ENCODE results near the gene PIH1D1. TPM values are rescaled to one million over a fixed set of nuclear protein-coding genes. Genes with fewer than 3 reads are reported as not detected.
"Not testable (repeated sequence)": the region's sequence is repeated elsewhere in the genome, so short reads cannot be mapped to it uniquely, and the experiment has no call there.

PIH1D1 gene
- total RNA-seq, 4 donors from 2014 or later, result 52.7 to 87.4 (median 75.7) TPM

GRCh38 chr19:49479975-49480628 lies 28.5 kb upstream of the PIH1D1 start:
- no peak for TF ChIP-seq CTCF (IDR thresholded peaks at IDR 0.05)
- ATAC-seq (ENCODE audit: low FRiP score) (no peak), DNase-seq (ENCODE audit: low spot score) (no peak)

DNA sequence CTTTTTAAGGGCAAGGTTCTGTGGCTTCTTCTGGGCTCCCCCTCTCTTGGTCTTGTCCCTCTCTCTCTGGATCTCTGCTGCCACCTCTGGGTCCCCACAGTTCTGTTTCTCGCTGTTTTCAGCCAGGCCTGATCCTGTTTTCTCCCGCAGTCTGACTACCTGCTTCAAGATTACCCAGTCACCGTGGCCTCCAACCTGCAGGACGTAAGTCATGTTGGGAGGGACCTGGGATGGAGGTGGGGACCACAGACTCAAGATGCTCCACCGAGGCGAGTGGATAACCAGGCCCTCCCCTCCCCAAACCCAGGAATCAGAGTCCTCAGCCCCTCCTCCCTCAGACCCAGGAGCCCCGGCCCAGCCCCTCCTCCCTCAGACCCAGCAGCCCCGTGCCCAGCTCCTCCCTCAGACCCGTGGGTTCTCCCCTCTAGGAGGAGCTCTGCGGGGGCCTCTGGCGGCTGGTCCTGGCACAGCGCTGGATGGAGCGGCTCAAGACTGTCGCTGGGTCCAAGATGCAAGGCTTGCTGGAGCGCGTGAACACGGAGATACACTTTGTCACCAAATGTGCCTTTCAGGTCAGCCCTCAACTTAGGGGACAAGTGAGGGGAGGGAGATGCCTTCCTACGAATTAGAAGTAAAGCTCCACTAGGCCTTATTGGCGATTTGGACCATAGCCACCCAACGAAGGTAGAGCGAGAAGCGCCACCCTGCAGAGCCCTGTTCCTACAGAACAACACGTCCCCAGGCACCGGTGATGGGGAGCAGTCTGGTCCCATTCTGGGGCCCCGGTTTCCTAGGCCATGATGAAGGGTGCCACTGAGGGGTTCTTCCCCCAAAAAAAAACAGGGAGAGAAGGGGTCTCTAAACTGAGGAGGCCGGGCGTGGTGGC lies 24.6 kb upstream of the PIH1D1 start:
- no peak for TF ChIP-seq CTCF (IDR thresholded peaks at IDR 0.05)
- ATAC-seq (ENCODE audit: low FRiP score), result no peak
- DNase-seq (ENCODE audit: low spot score), result no peak

- TF ChIP-seq CTCF (IDR thresholded peaks at IDR 0.05), result no peak
- DNase-seq (ENCODE audit: low spot score), result no peak
- ATAC-seq (ENCODE audit: low FRiP score), result no peak
Observed at GRCh38 chr19:49475191-49475917, 23.7 kb upstream of the PIH1D1 start.

GRCh38 chr19:49474542-49474924 lies 22.9 kb upstream of the PIH1D1 start:
- ATAC-seq (ENCODE audit: low FRiP score) (no peak), DNase-seq (ENCODE audit: low spot score) (no peak)
- TF ChIP-seq CTCF (IDR thresholded peaks at IDR 0.05), result no peak

GRCh38 chr19:49473868-49474541 lies 22.4 kb upstream of the PIH1D1 start, which contains the start of gene FLT3LG:
FLT3LG (plus strand) TSS chr19:49474215; CDS start chr19:49474640, 425 bp downstream.
- ATAC-seq (ENCODE audit: low FRiP score) (peak; percentile 84), DNase-seq (ENCODE audit: low spot score) (peak; percentile 55)
- TF ChIP-seq CTCF (IDR thresholded peaks at IDR 0.05), result peak in 2 of 3 donors; percentile 89 to 97

- ATAC-seq (ENCODE audit: low FRiP score); DNase-seq (ENCODE audit: low spot score): not testable (repeated sequence)
Observed at GRCh38 chr19:49473501-49473867, 21.9 kb upstream of the PIH1D1 start.

GRCh38 chr19:49472936-49473335 lies 21.3 kb upstream of the PIH1D1 start:
- no peak for ATAC-seq (ENCODE audit: low FRiP score)
- DNase-seq (ENCODE audit: low spot score), result no peak
- TF ChIP-seq CTCF (IDR thresholded peaks at IDR 0.05), result no peak
